ENCODE results near the gene GNAZ.
"Not testable (repeated sequence)": the region's sequence is repeated elsewhere in the genome, so short reads cannot be mapped to it uniquely, and the experiment has no call there.

The GNAZ gene

DNA sequence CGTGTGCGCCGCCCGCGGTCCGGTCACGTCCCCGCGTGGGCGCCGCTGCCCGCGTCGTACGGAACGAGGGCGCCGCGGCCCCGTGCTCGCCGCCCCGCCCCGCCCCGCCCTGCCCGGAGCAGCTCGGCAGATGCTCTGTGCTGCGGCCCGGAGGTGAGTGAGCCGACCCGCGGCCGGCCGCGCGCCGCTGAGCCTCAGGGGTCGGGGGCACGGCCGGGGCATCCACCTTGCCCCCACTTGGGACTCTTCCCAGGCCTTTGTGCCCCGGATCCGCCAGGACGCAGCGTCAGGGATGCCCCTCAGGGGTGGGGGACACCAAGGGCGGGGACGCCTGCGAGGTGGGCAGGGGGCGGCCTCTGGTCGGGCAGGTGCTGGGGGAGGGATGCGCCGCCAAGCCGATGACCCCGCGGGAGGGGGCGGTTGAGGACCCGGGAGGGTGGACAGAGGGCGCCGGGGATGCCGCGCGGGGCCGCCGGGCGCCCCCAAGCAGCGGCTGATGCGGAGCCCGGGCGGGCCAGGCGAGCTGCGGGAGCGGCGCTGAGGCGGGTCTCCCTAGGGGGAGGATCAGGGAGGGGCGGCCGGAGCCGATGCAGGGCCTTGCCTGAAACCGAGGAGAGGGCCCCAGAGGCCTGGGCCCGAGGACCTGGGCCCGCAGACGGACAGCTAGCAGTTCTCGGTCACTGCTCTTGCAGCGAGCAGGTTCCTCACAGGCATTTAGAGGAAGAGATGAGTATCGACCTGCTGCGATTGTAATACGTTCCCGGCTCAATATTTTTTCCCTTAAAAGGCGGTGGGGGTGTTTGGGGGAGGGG lies at the start of gene GNAZ:
TSS of gene GNAZ (plus strand) at position 102 of the 812 bp plus-strand sequence. CDS start 25,177 bp downstream, outside the sequence.
- Histone ChIP-seq H3K9me3 (ENCODE audit: insufficient read depth, low read length) (no peaks in the 10 kb centered on the region), H3K79me2 (ENCODE audit: insufficient read depth, low read length) (no peaks in the 10 kb centered on the region), H3K27me3 (ENCODE audit: low read length) (no peaks in the 10 kb centered on the region), H3K4me3 (ENCODE audit: insufficient read depth, low read length, poor library complexity, severe bottlenecking) (peak within 1 kb of the TSS; percentile 68), H4K20me1 (ENCODE audit: low read depth, low read length) (no peaks in the 10 kb centered on the region), H3K4me2 (ENCODE audit: low read depth, low read length, poor library complexity, severe bottlenecking) (peak within 1 kb of the TSS; percentile 75), H3K27ac (ENCODE audit: low read depth, low read length) (no peak within 1 kb of the TSS), H3K9ac (ENCODE audit: low read length) (peak within 1 kb of the TSS; percentile 66), H2AFZ (ENCODE audit: low read depth, low read length, severe bottlenecking) (peak within 1 kb of the TSS; percentile 88), H3K9me2 (replicated peaks; ENCODE audit: insufficient read depth, low read length) (no peaks in the 10 kb centered on the region), H3K36me3 (ENCODE audit: low read length) (no peaks in the 10 kb centered on the region), H3F3A (ENCODE audit: insufficient read depth) (no peaks in the 10 kb centered on the region)
- TF ChIP-seq, protein P1, sequence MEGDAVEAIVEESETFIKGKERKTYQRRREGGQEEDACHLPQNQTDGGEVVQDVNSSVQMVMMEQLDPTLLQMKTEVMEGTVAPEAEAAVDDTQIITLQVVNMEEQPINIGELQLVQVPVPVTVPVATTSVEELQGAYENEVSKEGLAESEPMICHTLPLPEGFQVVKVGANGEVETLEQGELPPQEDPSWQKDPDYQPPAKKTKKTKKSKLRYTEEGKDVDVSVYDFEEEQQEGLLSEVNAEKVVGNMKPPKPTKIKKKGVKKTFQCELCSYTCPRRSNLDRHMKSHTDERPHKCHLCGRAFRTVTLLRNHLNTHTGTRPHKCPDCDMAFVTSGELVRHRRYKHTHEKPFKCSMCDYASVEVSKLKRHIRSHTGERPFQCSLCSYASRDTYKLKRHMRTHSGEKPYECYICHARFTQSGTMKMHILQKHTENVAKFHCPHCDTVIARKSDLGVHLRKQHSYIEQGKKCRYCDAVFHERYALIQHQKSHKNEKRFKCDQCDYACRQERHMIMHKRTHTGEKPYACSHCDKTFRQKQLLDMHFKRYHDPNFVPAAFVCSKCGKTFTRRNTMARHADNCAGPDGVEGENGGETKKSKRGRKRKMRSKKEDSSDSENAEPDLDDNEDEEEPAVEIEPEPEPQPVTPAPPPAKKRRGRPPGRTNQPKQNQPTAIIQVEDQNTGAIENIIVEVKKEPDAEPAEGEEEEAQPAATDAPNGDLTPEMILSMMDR (IDR thresholded peaks at IDR 0.05; ENCODE audit: insufficient read depth, low read length, poor library complexity, severe bottlenecking), result no peak
- no peak for TF ChIP-seq EZH2phosphoT487 (conservative IDR thresholded peaks at IDR 0.05; ENCODE audit: low read length)

GRCh38 chr22:23020659-23021293 lies 49.5 kb upstream of the GNAZ start:
- Histone ChIP-seq H3K27me3 (ENCODE audit: low read length) (no peaks in the 10 kb centered on the region), H3F3A (ENCODE audit: insufficient read depth) (no peaks in the 10 kb centered on the region), H4K20me1 (ENCODE audit: low read depth, low read length) (no peaks in the 10 kb centered on the region), H3K36me3 (ENCODE audit: low read length) (no peaks in the 10 kb centered on the region), H3K79me2 (ENCODE audit: insufficient read depth, low read length) (no peaks in the 10 kb centered on the region), H3K9ac (ENCODE audit: low read length) (no peak overlapping the region), H3K27ac (ENCODE audit: low read depth, low read length) (no peak overlapping the region), H3K4me2 (ENCODE audit: low read depth, low read length, poor library complexity, severe bottlenecking) (no peak overlapping the region), H2AFZ (ENCODE audit: low read depth, low read length, severe bottlenecking) (no peak overlapping the region), H3K4me3 (ENCODE audit: insufficient read depth, low read length, poor library complexity, severe bottlenecking) (no peak overlapping the region), H3K9me2 (replicated peaks; ENCODE audit: insufficient read depth, low read length) (no peaks in the 10 kb centered on the region), H3K9me3 (ENCODE audit: insufficient read depth, low read length) (no peaks in the 10 kb centered on the region)
- TF ChIP-seq EZH2phosphoT487 (conservative IDR thresholded peaks at IDR 0.05; ENCODE audit: low read length), result no peak
- TF ChIP-seq, protein P1 (IDR thresholded peaks at IDR 0.05; ENCODE audit: insufficient read depth, low read length, poor library complexity, severe bottlenecking), result no peak

- H3K27ac ChIP-seq (ENCODE audit: low read depth, low read length); H4K20me1 ChIP-seq (ENCODE audit: low read depth, low read length); H2AFZ ChIP-seq (ENCODE audit: low read depth, low read length, severe bottlenecking); H3K4me2 ChIP-seq (ENCODE audit: low read depth, low read length, poor library complexity, severe bottlenecking); H3K79me2 ChIP-seq (ENCODE audit: insufficient read depth, low read length); H3K27me3 ChIP-seq (ENCODE audit: low read length); H3K4me3 ChIP-seq (ENCODE audit: insufficient read depth, low read length, poor library complexity, severe bottlenecking); H3K9me2 ChIP-seq (replicated peaks; ENCODE audit: insufficient read depth, low read length); H3K9me3 ChIP-seq (ENCODE audit: insufficient read depth, low read length); H3K9ac ChIP-seq (ENCODE audit: low read length); H3F3A ChIP-seq (ENCODE audit: insufficient read depth); H3K36me3 ChIP-seq (ENCODE audit: low read length): not testable (repeated sequence)
Measured at GRCh38 chr22:23021660-23022353, 48.5 kb upstream of the GNAZ start.

All from SU-DHL-6 (cell line).